Heart left ventricle (tissue), 16 donors: ENCODE results near the gene EYS. TPM values are rescaled to one million over a fixed set of nuclear protein-coding genes. Genes with fewer than 3 reads are reported as not detected.

Experiments used
- ATAC-seq, 4 donors: fragments of 200-7000 bp; cut with Tn5 transposase; one replicate each; pipeline ENCODE4 v1.9.1; 2020 to 2022; ENCODE audit warnings: moderate library complexity in 4 of 4, mild to moderate bottlenecking in 3 of 4, moderate number of reproducible peaks in 1 of 4
- DNase-seq, 5 donors: peaks; one replicate each; pipeline ENCODE4 v3.0.0-alpha.2; 2020
- H3K27ac ChIP-seq, 12 donors: fragments of 200-600 bp; sonication (generic) in 4 of 12; one replicate each; pipeline versions ENCODE4 v1.5.0 to v1.8.0; 2016 to 2022; ENCODE audit warnings: mild to moderate bottlenecking in 2 of 12
- H3K27me3 ChIP-seq, 9 donors: fragments of 200-600 bp; sonication (generic) in 2 of 9; one replicate each; pipeline versions ENCODE4 v1.5.1 to v1.8.0; 2016 to 2022; ENCODE audit warnings: mild to moderate bottlenecking in 3 of 9
- H3K36me3 ChIP-seq, 9 donors: fragments of 200-600 bp; sonication (generic) in 2 of 9; one replicate each; pipeline versions ENCODE4 v1.5.0 to v1.8.0; 2018 to 2022; ENCODE audit warnings: mild to moderate bottlenecking in 2 of 9
- H3K4me1 ChIP-seq, 12 donors: fragments of 200-600 bp; sonication (generic) in 4 of 12; one replicate each; pipeline versions ENCODE4 v1.5.0 to v1.8.0; 2016 to 2022; ENCODE audit warnings: mild to moderate bottlenecking in 3 of 12
- H3K4me3 ChIP-seq, 12 donors: fragments of 200-600 bp; sonication (generic) in 4 of 12; one replicate each; pipeline versions ENCODE4 v1.5.0 to v1.8.0; 2017 to 2022; ENCODE audit warnings: mild to moderate bottlenecking in 9 of 12, moderate library complexity in 4 of 12
- H3K9me3 ChIP-seq, 12 donors: fragments of 200-600 bp; sonication (generic) in 4 of 12; one replicate each; pipeline versions ENCODE4 v1.5.0 to v1.8.0; 2016 to 2022; ENCODE audit warnings: mild to moderate bottlenecking in 1 of 12
- POLR2A ChIP-seq, 2 donors: fragments of 450-650 bp; IDR thresholded peaks; one replicate each; pipeline ENCODE4 v1.6.1; 2017; ENCODE audit warnings: antibody characterized with exemption in 2 of 2, mild to moderate bottlenecking in 2 of 2, moderate library complexity in 2 of 2
- WGBS, 4 donors: extraction: QIAGEN DNeasy Blood & Tissue Kit in 2 of 4; methylation state at CpG; one replicate each; pipeline versions ENCODE4 v1.1.5 to v1.1.7; 2013 to 2018; 5-methylcytosine and 5-hydroxymethylcytosine counted together
- intact Hi-C, 10 donors: fragments of 100-400 bp; cut with DNase I; formaldehyde crosslinking; loops; one replicate each; pipeline versions ENCODE4 v1.11.1 to v1.14.2; 2022
- polyA plus RNA-seq, 2 donors: library from polyadenylated mRNA; stranded (reverse); fragments of 200-250 nt; gene quantifications; one replicate each; pipeline ENCODE4 v1.2.3, GENCODE V29; 2013
- total RNA-seq, 9 donors: library from RNA; depleted of rRNA in 2 of 9; stranded (reverse); fragments of >200 nt in 2 of 9; fragmentation: NEBNext Ultra II Directional in 3 of 9; extraction: Animal tissue kit (Norgen Biotek cat#: 25700) in 3 of 9; gene quantifications; one replicate each; pipeline versions ENCODE4 v1.1.0 to v1.2.4, GENCODE V29; 2016 to 2023
- TF ChIP-seq, protein P1 (sequence below), 12 donors: fragments of 200-600 bp; sonication (generic) in 4 of 12; IDR thresholded peaks; one replicate each; pipeline versions ENCODE4 v1.5.0 to v1.8.0; 2018 to 2022; ENCODE audit warnings: antibody characterized with exemption in 12 of 12, mild to moderate bottlenecking in 5 of 12
- donor health status: ischemic (EF 13 %, LVEDD 7.1; RV severe dilation, severe dysfunction).
- donor health status: healthy with polysubstance abuse.
- donor health status: DM: no; HTN: yes; CAD: no.
- donor health status: DM: no; HTN: no; CAD: no.
- donor health status: ischemic (EF 25% LVEDD 6.9; RV normal size, moderate dysfunction).
- donor health status: ischemic (EF 25% LVEDD 5.7; RV mildly dilated, moderate dysfunction).
- donor health status: healthy.
- donor health status: DM: yes; HTN: yes; CAD: no.
- donor health status: ischemic (EF 35%, LVEDD 5.7; RV mildly dilated, moderate dysfunction).
- donor health status: nonischemic (EF 11% LVEDD 7.7; RV severe dilation, severe dysfunction).
- donor health status: DM: yes; HTN: yes; CAD: no.
- donor health status: PGD.
- donor health status: ischemic (EF 29% LVEDD 5.4; RV normal size, mild dysfunction).
- donor health status: nonischemic (EF 23%, LVEDD 6.1; RV moderate dilation, normal function).

EYS gene
- total and polyA plus RNA-seq, 11 donors = 0.07 to 0.27 (median 0.08) TPM; not detected in 8

GRCh38 chr6:64838726-64839125 is 868.3 kb downstream of the EYS start:
- TF ChIP-seq POLR2A (IDR thresholded peaks at IDR 0.05) = no peak
- TF ChIP-seq, protein P1, sequence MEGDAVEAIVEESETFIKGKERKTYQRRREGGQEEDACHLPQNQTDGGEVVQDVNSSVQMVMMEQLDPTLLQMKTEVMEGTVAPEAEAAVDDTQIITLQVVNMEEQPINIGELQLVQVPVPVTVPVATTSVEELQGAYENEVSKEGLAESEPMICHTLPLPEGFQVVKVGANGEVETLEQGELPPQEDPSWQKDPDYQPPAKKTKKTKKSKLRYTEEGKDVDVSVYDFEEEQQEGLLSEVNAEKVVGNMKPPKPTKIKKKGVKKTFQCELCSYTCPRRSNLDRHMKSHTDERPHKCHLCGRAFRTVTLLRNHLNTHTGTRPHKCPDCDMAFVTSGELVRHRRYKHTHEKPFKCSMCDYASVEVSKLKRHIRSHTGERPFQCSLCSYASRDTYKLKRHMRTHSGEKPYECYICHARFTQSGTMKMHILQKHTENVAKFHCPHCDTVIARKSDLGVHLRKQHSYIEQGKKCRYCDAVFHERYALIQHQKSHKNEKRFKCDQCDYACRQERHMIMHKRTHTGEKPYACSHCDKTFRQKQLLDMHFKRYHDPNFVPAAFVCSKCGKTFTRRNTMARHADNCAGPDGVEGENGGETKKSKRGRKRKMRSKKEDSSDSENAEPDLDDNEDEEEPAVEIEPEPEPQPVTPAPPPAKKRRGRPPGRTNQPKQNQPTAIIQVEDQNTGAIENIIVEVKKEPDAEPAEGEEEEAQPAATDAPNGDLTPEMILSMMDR (IDR thresholded peaks at IDR 0.05) = peak in 2 of 12 donors; percentile 7 to 8
- DNase-seq (no peak), ATAC-seq (no peak)
- Histone ChIP-seq H3K36me3 (no peaks in the 10 kb centered on the region), H3K4me1 (no peaks in the 10 kb centered on the region), H3K4me3 (no peak overlapping the region), H3K27ac (no peak overlapping the region), H3K27me3 (no peaks in the 10 kb centered on the region), H3K9me3 (no peaks in the 10 kb centered on the region)
- intact Hi-C loops = no loop called here

- Histone ChIP-seq H3K27me3 (no peaks in the 10 kb centered on the region), H3K4me1 (no peaks in the 10 kb centered on the region), H3K4me3 (no peak overlapping the region), H3K36me3 (no peaks in the 10 kb centered on the region), H3K9me3 (no peaks in the 10 kb centered on the region), H3K27ac (no peak overlapping the region)
- WGBS, 4 donors = 73 to 87% (median 81%) methylated on average over 2 of the region's 2 CpGs
- TF ChIP-seq, protein P1 (IDR thresholded peaks at IDR 0.05) = no peak
- no peak for TF ChIP-seq POLR2A (IDR thresholded peaks at IDR 0.05)
- ATAC-seq (no peak), DNase-seq (no peak)
- intact Hi-C loops = no loop called here
Observed at GRCh38 chr6:64831680-64832079, 875.3 kb downstream of the EYS start.

DNA sequence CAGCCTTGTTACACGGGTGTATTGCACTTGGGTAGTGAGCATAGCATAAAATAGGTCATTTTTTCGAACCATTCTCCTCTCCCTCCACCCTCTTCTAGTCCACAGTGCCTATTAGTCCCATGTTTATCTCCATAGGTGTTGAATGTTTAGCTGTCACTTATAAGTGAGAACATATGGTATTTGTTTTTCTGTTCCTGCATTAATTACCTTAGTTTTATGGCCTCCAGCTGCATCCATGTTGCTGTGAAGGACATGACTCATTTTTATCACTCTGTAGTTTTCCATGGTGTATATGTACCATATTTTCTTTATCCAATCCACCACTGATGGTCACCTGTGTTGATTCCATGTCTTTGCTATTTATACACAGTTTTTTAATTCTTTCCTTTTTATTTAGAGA is 889.5 kb downstream of the EYS start:
- Histone ChIP-seq H3K9me3 (no peaks in the 10 kb centered on the region), H3K4me3 (no peak overlapping the region), H3K27me3 (no peaks in the 10 kb centered on the region), H3K4me1 (no peaks in the 10 kb centered on the region), H3K36me3 (no peaks in the 10 kb centered on the region), H3K27ac (no peak overlapping the region)
- no peak for DNase-seq
- 66 to 78% (median 71%) methylated on average over 2 of the region's 2 CpGs for WGBS, 4 donors
- ATAC-seq = no peak
- intact Hi-C loops = no loop called here
- TF ChIP-seq, protein P1 (IDR thresholded peaks at IDR 0.05) = no peak
- no peak for TF ChIP-seq POLR2A (IDR thresholded peaks at IDR 0.05)

DNA sequence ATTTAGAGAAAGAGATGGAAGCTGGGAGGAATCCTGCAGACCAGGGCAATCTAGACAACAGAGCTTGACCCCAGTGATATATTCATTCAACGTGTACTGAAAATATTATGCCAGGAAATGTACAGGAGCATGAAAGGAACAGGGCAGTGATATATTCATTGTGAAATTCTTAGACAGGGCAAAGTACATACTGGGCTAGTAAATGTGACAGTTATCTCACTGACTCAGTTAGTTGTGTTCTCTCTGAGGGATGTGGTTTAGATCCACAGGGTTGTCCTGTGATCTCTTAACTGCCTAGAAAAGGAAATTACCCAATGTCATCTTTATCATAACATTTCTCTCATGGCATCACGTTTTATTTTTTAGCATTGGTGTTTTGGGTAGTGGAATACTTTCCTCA is 891.3 kb downstream of the EYS start:
- TF ChIP-seq, protein P1 (IDR thresholded peaks at IDR 0.05) = no peak
- TF ChIP-seq POLR2A (IDR thresholded peaks at IDR 0.05) = no peak
- Histone ChIP-seq H3K27ac (no peak overlapping the region), H3K9me3 (no peaks in the 10 kb centered on the region), H3K27me3 (no peaks in the 10 kb centered on the region), H3K4me1 (no peaks in the 10 kb centered on the region), H3K4me3 (no peak overlapping the region), H3K36me3 (no peaks in the 10 kb centered on the region)
- DNase-seq = no peak
- no peak for ATAC-seq
- intact Hi-C loops = no loop called here
- 35 to 50% (median 46%) methylated on average over 2 of the region's 2 CpGs for WGBS, 4 donors
